ENCODE data around the gene ADI1.

The ADI1 gene

DNA sequence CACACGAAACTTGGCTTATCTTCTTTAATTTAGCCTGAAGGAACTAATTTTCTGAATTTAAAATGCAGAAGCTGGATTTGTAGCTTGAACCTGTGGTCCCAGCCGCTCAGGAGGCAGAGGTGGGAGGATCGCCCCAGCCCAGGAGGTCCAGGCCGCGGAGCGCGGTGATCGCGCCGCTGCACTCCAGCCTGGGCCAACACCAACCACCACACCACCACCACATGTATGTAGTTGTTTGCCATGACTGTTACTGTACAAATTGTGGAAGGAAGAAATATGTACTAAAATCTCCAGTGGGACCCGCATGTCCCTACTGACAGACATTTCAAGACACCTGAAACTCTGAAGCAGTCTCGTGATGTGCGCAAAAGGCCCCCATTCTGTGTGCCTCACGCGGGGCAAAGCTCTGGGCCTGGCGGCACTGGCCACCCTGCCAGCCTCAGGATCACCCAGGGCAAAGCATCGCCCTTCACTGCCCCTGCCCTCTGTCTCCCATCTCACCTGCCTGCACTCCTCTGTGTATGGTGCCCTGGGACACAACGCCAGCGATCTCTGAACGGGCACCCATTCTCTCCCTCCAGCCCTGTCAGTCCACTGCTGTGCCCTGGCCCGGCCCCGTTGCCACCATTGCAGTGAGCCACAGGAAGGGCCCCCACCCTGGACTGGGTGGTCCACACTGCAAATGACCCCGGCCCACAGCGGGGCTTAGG, 10.1 kb upstream of the ADI1 start:
- no peak for TF ChIP-seq CTCF (IDR thresholded peaks at IDR 0.05; ENCODE audit: borderline replicate concordance, insufficient read depth, low read depth, low read length)
- no peak overlapping the region for H3K4me3 ChIP-seq (ENCODE audit: low read depth, low read length)

DNA sequence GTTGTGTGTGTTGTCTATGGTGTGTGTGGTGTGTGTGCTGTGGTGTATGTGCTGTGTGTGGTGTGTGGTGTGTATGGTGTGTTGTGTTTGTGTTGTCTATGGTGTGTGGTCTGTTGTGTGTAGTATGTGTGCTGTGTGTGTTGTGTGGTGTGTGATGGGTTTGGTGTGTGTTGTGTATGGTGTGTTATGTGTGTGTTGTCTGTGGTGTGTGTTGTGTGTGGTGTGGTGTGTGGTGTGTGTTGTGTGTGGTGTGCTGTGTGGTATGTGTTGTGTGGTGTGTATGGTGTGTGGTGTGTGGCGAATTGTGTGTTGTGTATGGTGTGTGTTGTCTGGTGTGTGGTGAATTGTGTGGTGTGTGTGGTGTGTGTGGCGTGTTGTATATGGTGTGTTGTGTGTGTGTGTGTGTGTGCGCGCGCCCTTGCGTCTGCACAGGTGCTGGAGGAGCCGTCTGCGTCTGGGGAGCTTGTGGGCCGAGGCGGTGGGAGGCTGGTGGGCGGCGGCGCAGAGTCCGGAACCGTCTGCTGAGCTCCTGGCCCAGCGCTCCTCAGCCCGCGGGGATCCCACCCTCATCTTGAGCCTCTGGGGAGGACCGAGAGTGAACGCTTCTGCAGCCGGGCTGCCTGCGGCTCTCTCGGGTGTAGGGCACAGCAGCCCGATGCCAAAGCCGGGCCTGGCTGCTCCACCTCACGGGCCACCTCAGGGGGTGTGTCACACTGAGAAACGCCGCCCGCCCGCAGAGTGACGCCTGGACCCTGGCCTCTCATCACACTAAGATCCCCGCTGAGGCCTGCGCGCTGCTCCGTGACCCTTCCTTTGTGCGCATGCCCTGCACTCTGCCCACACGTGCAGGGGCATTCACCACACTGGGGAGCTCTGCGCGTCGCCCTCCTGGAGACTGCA, 8.8 kb upstream of the ADI1 start:
- no peak overlapping the region for H3K4me3 ChIP-seq (ENCODE audit: low read depth, low read length)
- TF ChIP-seq CTCF (IDR thresholded peaks at IDR 0.05; ENCODE audit: borderline replicate concordance, insufficient read depth, low read depth, low read length) = no peak

- no peak overlapping the region for H3K4me3 ChIP-seq (ENCODE audit: low read depth, low read length)
- TF ChIP-seq CTCF (IDR thresholded peaks at IDR 0.05; ENCODE audit: borderline replicate concordance, insufficient read depth, low read depth, low read length) = no peak
These were observed 7.5 kb upstream of the ADI1 start for GRCh38 chr2:3526871-3527270.

- no peak overlapping the region for H3K4me3 ChIP-seq (ENCODE audit: low read depth, low read length)
- TF ChIP-seq CTCF (IDR thresholded peaks at IDR 0.05; ENCODE audit: borderline replicate concordance, insufficient read depth, low read depth, low read length) = no peak
These were observed 4.3 kb upstream of the ADI1 start for GRCh38 chr2:3523551-3524041.

DNA sequence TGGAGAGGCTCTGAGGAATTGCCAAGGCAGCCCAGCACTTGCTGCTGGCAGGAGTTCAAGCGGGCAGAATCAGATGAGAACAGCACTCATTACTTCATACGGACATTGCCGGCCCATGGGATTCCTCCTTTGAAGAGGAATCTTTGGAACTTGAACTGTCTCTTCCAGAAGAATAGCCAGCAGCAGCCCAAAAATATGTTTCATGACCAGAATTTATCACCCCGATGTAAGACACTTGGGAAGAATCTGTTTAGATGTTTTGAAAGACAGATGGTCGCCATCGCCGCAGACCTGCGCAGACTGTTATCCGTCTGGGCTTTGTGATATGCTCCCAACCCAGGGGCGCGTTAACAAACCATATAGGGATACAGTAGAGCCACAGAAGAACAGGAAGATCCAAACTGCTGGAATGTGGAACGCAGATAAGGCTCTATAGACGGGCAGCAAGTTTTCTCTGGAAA, 3.7 kb upstream of the ADI1 start:
- H3K4me3 ChIP-seq (ENCODE audit: low read depth, low read length) = no peak overlapping the region
- no peak for TF ChIP-seq CTCF (IDR thresholded peaks at IDR 0.05; ENCODE audit: borderline replicate concordance, insufficient read depth, low read depth, low read length)

DNA sequence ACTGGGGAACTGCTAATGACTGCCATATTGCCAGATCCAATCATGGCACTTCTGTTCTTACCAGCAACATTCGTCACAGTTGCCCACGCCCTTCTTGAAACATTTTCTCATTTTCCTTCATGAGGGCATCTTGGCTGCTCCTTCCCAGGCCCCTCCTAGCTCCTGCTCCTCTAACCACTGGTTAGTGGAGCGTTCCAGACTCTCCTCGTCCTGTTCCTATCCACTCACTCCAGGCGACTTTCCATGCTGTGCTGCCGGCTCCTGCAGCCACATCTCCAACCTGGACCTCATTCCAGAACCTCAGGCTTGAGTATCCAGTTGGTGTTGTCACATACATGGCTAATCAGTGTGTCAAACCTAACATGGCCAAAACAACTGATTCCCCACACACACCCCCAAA, 1.3 kb upstream of the ADI1 start:
- H3K4me3 ChIP-seq (ENCODE audit: low read depth, low read length) = no peak overlapping the region
- TF ChIP-seq CTCF (IDR thresholded peaks at IDR 0.05; ENCODE audit: borderline replicate concordance, insufficient read depth, low read depth, low read length) = no peak

Measured in GM12875 (cell line).